ENCODE measurements around the gene BICD1.
"Not testable (repeated sequence)": the region's sequence is repeated elsewhere in the genome, so short reads cannot be mapped to it uniquely, and the experiment has no call there.

Gene BICD1

DNA sequence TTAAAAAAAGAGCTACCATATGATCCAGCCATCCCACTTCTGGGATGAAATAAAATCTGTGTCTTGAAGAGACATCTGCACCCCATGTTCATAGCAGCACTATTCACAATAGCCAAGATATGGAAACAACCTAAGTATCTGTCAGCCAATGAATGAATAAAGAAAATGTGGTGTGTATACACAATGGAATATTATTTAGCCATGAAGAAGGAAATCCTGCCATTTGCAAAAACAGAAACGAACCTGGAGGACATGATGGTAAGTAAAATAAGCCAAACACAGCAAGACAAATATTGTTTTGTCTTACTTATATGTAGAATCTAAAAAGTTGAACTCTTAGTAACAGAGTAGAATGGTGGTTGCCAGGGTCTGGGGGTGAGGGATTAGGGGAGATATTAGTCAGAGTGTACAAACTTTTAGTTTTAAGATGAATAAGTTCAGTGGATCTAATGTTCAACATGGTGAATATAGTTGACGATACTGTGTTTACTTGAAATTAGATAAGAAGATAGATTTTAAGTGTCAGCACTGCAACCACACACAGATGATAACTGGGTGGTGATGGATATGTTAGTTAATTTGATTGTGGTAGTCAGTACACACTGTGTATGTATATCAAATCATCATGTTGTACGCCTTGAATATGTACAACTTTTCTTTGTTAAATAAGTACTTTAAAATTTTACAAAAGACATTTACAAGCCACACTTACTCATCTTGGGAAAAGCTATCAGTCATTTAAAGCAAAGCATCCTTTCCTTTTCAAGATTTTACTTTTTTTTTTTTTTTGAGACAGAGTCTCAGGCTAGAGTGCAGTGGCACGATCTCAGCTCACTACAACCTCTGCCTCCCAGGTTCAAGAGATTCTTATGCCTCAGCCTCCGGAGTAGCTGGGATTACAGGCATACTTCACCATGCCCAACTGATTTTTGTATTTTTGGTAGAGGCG, 89.9 kb downstream of the BICD1 start:
- DNase-seq (ENCODE audit: low spot score): no peak

DNA sequence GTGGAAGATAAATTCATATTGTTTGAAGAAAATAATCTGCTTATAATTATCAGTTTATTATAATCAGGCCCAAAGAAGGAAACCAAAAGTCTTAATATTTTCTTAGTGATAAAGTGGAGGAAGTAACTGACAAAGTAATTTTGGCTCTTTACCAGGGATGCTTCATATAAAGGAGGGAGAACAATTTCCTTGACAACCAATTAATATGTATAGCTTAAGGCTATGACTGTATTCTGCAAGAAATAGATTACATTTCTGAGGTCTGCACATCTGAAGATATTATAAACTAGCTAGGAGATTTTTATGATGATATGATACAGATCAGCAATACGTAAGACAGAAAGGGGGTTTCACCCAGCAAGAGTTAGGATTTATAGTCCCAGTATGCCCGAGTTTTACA, 90.8 kb downstream of the BICD1 start:
- DNase-seq (ENCODE audit: low spot score): no peak

DNA sequence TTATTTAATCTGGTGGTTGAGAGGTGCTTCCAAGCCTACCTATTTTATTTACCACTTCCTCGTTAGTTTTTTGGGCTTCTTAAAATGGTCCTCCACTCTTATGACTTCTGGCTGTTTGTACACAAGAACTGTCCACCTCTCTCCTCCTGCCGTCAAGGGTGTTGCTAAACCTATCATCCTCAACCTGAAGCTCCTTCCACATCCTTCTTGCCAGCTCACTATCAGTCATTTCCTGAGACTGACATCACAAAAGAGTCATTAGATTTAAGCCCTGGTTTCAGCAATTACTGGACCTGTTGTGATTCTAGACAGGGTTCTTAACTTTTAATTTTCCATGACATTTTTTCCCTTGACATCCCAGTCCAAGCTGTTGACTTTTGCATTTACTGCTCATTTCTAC, 91.9 kb downstream of the BICD1 start:
- DNase-seq (ENCODE audit: low spot score): no peak

DNA sequence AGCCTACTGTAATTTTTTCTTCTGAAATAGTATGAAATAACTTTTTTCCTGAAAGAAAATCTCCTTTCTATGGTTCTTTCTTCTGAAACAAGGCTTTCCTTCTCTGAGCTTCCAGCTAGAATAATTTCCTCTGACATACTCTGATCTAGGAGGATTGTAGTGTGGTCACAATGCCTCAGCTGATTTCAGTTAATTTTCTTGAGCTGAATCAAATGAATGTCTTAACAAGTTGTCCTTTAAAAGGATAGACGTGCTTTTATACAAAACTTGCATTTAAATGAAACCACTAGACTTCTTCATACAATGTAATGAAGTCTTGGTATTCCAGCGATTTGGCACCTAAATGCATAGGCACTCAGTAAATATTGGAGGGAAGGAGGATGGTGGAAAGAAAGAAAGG, 94.4 kb downstream of the BICD1 start:
- no peak for DNase-seq (ENCODE audit: low spot score)

DNA sequence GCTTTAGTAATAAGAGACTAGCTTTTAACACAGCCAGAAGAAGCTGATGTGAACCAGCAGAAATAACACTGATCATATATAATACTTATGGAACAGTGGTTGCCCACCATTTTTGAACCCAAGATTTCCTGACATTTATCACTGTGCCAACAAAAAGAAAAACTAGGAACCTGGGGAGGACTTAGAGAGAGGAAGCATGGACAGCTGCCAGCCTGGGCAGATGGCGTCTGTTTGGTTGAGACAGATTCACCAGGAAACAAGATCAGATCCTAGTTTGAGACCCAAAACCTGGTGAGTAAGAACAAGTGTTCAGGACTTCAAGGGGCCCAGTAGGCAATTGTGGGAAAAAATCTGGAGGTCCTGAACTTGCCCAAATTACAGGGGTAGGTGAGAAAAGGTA, 95.3 kb downstream of the BICD1 start:
- no peak for DNase-seq (ENCODE audit: low spot score)

DNA sequence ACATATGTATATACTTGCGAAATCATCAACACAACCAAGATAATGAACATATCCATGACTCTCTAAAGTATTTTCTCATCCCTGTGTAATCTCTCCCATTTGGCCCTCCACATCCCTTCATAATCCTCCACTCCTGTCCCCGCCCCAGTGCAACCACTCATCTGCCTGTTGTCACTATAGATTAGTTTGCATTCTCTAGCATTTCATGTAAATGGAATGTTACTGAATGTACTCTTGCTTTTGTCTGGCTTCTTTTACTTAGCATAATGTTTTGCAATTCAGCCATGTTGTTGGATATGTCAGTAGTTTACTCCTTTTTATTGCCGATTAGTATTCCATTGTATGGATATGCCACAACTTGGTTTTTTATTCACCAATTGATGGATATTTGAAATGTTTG, 99.1 kb downstream of the BICD1 start:
- DNase-seq (ENCODE audit: low spot score): no peak

DNA sequence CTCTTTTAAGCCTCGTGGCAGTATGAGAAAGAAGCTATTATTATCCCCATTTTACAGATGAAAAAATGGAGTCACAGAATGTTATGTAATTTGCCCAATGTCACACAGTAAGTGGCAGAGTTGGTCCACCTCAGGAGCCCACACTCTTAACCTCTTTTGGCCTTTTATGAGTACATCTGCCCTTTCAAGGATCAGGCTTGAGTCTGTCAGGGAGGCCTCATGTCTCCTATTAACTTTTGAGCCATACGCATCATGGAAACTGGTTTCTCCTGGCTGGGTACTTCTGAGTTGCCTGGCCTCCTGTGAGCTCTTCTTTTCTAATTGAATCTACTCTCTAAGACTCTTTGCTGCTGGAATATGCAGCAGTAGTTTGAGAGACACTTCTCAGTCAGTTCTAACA, 101.7 kb downstream of the BICD1 start:
- DNase-seq (ENCODE audit: low spot score): no peak

DNA sequence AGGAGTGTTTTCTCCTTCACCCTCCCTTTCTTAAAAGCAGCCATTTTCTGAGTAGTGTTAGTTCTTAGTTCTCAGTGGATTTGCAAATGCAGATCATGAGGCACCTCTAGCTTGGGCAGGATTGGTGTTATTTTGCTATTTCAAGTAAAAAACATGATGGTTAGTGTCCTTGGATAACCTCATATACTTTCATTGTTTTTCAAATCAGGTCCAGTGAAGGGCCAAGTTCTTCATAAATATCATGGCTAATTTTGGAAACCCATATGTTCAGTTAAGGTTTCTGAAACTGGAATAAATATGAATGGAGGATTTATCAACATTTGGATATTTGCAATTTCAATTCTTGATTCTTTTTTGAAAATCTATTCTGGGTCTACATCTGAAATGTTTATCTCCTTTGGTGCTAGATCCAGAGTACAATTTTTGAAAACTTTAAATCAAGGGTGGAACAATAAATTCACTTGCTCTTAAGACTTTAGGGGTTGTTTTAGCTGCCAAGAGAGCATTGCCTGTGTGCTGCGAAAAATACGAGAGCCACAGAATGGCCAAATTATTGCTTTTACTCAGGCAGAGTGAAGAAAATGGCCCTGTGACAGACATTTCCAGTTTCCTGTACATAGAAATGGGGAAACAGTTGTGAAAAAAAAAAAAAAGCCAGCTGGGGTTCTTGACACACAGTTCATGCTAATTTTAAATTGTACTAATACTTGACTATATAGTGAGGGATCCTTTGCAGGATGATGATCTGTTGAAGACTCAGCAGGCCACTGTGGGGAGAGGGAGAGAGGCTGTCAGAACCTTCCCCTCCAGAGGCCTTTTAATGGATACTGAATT, 104.6 kb downstream of the BICD1 start:
- no peak for DNase-seq (ENCODE audit: low spot score)

DNA sequence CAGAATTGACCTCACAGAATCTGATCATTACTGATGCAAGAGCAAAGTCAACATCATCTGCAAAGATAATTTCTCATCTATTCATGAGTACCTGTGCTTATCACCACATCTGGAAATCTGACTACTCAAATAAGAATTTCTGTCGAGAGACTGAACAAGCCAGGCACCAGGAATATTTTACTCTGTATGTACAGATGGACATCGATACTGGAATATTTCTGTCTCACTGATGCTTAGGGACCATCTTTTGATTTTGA, 105.2 kb downstream of the BICD1 start:
- DNase-seq (ENCODE audit: low spot score): no peak

DNA sequence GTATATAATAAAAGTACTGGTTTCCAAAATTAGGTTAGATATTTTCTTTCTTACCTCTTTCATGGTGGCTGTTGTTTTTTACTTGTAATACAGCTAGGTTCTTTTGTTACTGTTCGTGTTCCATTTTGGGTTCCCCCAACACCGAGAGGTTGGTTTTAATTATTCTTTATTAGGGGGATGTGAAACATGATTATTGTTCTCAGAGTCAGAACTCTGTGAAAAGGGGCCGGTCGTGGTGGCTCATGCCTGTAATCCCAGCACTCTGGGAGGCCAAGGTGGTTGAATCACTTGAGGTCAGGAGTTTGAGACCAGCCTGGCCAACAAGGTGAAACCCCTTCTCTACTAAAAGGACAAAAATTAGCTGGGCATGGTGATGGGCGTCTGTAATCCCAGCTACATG, 108.1 kb downstream of the BICD1 start:
- no peak for DNase-seq (ENCODE audit: low spot score)

DNA sequence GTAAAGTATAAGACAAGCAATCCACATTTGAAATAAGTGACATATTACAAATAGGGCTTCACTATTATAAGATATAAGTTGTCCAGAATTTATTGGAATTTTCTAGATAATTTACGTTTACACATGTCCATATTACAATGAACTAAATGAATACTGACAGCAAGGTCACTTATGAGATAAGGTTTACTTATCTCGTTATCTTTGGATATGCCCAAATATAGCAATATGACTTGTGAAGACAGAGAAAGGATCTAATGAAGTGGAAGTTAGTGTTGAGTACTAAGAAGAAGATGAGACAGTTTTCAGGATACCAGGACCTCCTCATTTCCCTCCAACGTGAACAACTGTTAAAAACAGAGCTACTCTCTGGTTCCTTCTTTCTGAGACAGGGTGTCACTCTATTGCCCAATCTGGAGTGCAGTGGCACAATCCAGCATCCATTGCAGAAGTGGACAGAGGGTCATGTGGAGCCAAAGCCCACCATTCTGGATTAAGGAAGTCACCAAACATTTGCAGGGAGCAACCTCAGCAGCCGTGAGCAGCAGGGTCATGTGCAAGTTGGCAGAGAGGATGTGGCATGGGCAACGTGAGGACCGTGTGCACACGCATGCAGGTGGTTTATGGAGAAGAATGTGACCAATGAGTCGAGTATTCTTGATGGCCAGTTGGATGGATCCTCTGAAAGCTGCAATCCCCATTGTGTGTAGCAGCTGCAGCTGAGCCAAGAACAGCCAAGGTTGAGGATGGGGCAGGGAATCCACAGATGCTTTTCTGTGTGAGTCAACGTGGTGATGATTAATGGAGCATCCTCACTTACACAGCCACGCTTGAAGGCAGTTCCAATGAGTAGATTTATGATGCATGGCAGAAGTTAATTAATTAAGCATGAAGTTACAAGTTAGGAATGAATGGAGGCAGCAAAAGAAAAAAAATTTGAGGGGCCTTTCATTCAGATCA, 111.0 kb downstream of the BICD1 start:
- DNase-seq (ENCODE audit: low spot score): no peak

DNA sequence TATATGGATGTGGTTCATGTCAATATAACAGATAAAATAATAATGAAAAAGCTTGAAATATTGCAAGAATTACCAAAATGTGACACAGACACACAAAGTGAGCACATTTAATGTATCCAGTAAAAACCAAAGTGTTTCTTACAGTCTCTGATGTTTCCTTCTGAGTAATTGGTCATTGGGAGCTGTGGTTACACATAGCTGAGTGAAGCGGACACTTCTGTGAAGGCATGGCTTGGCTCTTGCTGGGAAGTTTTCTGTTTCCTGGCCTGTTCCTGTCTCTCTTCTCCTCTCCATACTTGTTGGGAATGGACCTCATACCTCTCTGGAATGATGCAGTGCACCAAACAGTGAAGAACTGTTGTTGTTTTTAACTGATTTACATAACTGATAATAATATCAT, 117.3 kb downstream of the BICD1 start:
- DNase-seq (ENCODE audit: low spot score): no peak

DNA sequence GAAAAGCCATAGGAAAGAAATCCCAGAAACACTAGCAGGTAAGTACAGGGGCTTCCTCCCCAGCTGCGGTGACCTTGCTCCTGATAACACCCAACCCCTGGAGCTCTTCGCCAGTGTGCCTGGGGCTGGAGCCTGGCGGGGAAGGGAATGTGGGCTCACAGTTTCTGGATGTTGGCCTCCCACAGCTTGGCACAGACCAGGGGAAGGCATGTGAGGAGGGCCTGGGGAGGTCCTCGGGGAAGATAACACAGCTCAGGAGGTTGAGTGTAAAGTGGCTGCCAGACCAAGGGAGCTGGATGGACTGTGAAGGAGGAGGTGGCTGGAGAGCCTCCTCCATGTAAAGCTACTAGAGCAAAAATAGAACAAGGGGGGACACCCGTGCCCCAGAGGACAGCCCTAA, 120.1 kb downstream of the BICD1 start:
- no peak for DNase-seq (ENCODE audit: low spot score)

DNA sequence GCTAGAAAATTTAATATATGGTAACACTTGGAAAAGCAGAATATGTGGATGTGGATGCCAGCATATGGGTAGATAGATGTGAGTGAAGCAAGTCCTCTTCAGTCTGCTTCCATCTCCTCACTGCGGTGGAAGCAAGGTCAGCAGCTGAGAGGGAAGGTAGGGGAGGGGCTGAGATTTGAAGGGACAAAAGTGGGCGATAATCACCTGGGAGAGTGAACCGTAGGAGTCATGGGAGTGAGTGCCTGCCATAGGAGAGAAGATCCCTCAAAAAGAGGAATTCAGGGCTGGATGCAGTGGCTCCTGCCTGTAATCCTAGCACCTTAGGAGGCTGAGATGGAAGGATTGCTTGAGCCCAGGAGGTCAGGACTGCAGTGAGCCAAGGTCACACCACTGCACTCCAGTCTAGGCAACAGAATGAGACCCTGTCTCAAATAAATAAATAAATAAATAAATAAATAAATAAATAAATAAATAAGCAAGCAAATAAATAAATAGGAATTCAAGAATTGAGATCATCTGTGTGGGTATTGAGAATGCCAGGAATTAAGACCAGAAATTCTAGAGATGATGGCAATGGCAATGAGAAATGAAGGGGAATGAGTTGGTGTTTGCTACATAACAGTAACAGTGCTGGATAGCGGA, 123.4 kb downstream of the BICD1 start:
- DNase-seq (ENCODE audit: low spot score): no peak

DNA sequence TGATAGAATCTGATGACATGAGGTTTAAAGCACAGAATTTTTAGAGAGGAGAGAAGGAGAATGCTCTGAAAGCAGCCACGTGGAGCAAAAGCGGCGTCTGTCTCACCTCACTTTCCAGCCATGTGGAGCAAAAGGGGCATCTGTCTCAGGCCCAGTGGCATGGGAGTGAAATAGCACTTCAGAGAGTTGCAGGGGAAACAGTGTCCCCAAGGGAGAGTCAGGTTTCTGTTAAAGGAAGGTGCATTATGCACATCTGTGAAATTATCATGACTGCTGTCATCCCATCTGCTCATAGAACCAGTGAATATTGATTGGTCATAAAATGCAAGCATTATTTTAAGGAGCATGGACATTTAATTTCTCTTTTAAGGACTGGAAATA, 124.0 kb downstream of the BICD1 start:
- no peak for DNase-seq (ENCODE audit: low spot score)

DNA sequence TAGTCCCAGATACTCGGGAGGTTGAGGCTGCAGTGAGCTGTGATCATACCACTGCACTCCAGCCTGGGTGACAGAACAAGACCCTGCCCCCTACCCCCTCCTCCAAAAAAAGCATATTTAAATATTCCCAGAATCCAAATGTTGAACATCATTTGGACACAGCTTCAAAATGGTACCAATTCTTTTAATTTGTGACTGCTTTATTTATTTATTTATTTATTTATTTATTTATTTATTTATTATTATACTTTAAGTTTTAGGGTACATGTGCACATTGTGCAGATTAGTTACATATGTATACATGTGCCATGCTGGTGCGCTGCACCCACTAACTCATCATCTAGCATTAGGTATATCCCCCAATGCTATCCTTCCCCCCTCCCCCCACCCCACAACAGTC, 124.7 kb downstream of the BICD1 start:
- not testable (repeated sequence) for DNase-seq (ENCODE audit: low spot score)

DNA sequence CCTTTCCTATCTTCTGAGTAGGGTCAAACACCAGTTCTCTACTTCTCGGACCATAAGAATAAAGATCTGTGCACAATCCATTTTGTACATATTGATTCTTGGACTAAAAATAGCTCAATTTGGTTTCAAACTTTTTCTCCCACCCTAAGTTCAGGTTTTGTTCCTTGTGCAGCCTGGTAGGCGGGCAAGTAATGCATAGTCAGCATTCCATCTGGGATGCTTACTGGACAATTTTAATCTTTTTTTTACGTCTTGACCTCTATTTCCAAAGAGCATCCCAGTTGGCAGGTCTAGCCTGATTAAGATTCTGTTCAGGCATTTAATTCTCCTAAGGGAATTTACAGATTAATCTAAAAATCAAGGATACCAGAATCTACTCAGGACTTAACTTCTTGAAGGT, 126.9 kb downstream of the BICD1 start:
- DNase-seq (ENCODE audit: low spot score): no peak

DNA sequence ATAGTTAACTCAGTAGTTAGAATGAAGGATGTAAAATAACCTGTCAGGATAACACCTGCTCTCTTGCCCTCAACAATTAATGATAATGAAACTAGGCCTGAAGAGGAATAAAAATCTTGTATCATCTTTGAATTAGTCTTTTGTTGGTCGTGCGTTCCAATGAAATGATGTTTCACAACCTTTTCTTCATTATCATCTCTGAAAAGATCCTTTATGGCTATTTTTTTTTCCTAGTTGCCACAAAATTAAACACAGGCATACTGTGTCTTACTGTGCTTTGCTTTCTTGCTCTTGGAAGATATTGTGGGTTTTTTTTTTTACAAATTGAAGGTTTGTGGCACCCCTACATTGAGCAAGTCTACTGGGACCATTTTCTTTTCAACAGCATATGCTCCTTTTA, 128.6 kb downstream of the BICD1 start:
- no peak for DNase-seq (ENCODE audit: low spot score)

DNA sequence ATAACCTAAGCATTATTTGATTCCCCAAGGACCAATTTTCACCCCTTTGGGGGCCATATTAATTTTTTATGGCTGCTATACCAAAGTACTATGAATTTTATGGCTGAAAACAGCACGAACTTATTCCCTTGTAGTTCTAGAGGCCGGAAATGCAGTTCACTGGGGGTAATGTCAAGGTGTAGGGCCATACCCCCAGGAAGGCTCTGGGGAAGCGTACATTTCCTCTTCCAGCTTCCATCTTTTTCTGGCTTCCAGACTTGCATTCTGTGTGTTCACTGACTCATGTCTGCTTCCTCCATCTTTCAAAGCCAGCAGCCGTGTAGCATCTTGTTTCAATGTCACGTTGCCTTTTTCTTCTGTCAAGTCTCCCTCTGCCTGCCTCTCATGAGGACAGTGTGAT, 133.5 kb downstream of the BICD1 start:
- no peak for DNase-seq (ENCODE audit: low spot score)

DNA sequence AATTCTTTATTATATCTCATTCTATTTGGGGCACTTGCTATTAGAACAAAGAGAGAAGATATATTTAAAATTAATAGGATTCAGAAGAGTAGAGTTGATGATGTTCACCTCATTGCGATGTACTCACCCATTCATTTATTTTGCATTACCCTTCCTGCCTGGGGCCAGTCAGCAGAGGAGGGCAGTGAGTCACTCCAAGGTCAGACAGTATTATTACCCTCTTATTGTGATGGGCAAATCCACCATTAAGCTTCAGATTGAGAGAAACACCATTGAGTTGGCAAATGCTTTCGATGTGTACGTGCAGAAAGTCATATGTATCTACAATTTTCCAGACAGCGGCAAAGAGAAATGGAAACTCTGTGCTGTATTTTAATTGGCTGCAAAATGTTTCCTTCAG, 134.2 kb downstream of the BICD1 start:
- no peak for DNase-seq (ENCODE audit: low spot score)

DNA sequence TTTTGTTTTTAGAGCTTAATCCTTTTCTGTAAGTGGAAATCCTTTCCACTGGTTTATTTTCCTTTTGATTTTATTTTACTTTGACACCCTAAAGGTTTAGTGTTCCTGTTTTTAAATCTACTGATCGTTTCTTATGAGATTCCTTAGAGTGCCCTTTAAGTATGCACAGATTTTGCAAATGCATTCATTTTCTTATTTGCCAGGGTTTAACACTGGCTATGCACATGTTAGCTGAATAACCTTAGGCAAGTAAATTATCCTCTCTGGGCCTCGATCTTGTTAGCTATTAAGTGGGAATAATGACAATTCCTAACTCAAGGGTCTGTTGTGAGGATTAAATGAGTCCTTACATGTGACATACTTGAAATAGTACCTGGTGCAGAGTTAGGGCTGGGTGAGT, 136.0 kb downstream of the BICD1 start:
- no peak for DNase-seq (ENCODE audit: low spot score)
